GM19239 (cell line): ENCODE data around the gene SLC7A8.

ENCODE experiments used
- DNase-seq: peaks from one replicate; pipeline ENCODE4 v3.0.0; 2011; ENCODE audit warnings: low spot score; ENCODE audit not compliant: insufficient read length
- FAIRE-seq: peaks from 2 replicates; lab custom pipeline; 2011; peaks lifted over from hg19 to GRCh38; lab: Jason Lieb, UNC

SLC7A8 gene

GRCh38 chr14:23137813-23138535 lies 45.5 kb downstream of the SLC7A8 start:
- DNase-seq: no peak
- FAIRE-seq: no peak

- FAIRE-seq (no peak), DNase-seq (no peak)
These were observed 46.2 kb downstream of the SLC7A8 start for GRCh38 chr14:23137192-23137812.

GRCh38 chr14:23136566-23137133 lies 46.8 kb downstream of the SLC7A8 start:
- no peak for FAIRE-seq
- no peak for DNase-seq

- DNase-seq (no peak), FAIRE-seq (no peak)
These were observed 50.5 kb downstream of the SLC7A8 start for GRCh38 chr14:23132970-23133369.

GRCh38 chr14:23131482-23131881 lies 52.0 kb downstream of the SLC7A8 start:
- no peak for DNase-seq
- no peak for FAIRE-seq

- DNase-seq (no peak), FAIRE-seq (no peak)
These were observed 52.6 kb downstream of the SLC7A8 start for GRCh38 chr14:23130871-23131270.

GRCh38 chr14:23129759-23130316 lies 53.6 kb downstream of the SLC7A8 start:
- FAIRE-seq: no peak
- no peak for DNase-seq

GRCh38 chr14:23128969-23129758 lies 54.3 kb downstream of the SLC7A8 start:
- FAIRE-seq (no peak), DNase-seq (no peak)

GRCh38 chr14:23127861-23128260 lies 55.6 kb downstream of the SLC7A8 start:
- FAIRE-seq (no peak), DNase-seq (no peak)

- FAIRE-seq: no peak
- no peak for DNase-seq
These were observed 56.7 kb downstream of the SLC7A8 start for GRCh38 chr14:23126548-23127278.

GRCh38 chr14:23125933-23126524 lies 57.4 kb downstream of the SLC7A8 start:
- no peak for DNase-seq
- no peak for FAIRE-seq

GRCh38 chr14:23125011-23125410 lies 58.4 kb downstream of the SLC7A8 start:
- FAIRE-seq: no peak

GRCh38 chr14:23124337-23124954 lies 59.0 kb downstream of the SLC7A8 start:
- DNase-seq: no peak
- FAIRE-seq: no peak

More at GRCh38 chr14:23125011-23125410, 58.4 kb downstream of the SLC7A8 start:
- no peak for DNase-seq

- FAIRE-seq (no peak), DNase-seq (no peak)
These were observed 60.0 kb downstream of the SLC7A8 start for GRCh38 chr14:23123419-23123818.

- FAIRE-seq (no peak), DNase-seq (no peak)
These were observed 61.4 kb downstream of the SLC7A8 start for GRCh38 chr14:23122086-23122485.

GRCh38 chr14:23121361-23121771 lies 62.1 kb downstream of the SLC7A8 start:
- FAIRE-seq (no peak), DNase-seq (peak; percentile 32)

GRCh38 chr14:23120541-23121251 lies 62.8 kb downstream of the SLC7A8 start:
- peak; percentile 92 for FAIRE-seq
- peak; percentile 90 for DNase-seq
